ENCODE measurements around the gene NIPA2. TPM values are rescaled to one million over a fixed set of nuclear protein-coding genes. Genes with fewer than 3 reads are reported as not detected.

NIPA2 gene
- total and polyA plus RNA-seq, 5 experiments from 2014 or later: 35.9 to 44.8 (median 40.8) TPM

DNA sequence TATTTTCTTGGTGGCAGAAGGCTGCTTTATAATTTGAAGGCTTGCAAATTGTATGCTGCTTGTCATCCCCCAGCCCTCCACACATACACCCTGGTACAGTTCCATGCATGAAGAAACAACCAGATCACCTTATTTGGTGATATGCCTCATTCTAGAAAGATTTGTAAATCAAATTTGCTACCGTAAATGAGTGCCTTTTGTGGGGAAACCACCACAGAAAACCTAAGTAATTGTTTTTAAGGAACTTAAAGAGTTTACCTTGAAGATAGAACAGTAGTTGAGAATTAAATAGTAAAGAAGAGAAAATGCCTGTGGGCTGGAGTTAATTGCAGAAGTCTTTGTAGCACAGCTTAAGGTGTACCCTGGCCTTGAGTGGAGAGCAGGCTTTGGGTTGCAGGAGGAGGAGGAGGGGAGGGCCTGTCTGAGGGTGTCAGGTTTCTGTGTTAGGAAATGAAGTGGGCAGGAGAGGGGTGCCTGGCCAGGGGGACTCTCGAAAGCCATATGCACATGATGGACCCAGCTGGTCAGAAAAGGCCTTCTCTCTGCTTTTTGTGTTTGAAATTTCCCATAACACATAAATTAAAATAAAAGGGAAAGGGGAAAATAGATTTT lies 6.9 kb downstream of the NIPA2 start:
- POLR2A ChIA-PET: no interaction called here
- Mint-ChIP-seq H3K36me3 (peaks cover 0 to 85% (median 9%) of the 10 kb centered on the region in 3 donors), H3K27me3 (no peaks in the 10 kb centered on the region), H3K4me1 (peaks cover 16 to 69% (median 56%) of the 10 kb centered on the region in 4 donors), H3K9me3 (no peaks in the 10 kb centered on the region), H3K27ac (peak overlapping the region in 3 of 10 donors; percentile 62 to 87 (median 78)), H3K4me3 (no peak overlapping the region)
- DNase-seq (no peak), ATAC-seq (no peak)

DNA sequence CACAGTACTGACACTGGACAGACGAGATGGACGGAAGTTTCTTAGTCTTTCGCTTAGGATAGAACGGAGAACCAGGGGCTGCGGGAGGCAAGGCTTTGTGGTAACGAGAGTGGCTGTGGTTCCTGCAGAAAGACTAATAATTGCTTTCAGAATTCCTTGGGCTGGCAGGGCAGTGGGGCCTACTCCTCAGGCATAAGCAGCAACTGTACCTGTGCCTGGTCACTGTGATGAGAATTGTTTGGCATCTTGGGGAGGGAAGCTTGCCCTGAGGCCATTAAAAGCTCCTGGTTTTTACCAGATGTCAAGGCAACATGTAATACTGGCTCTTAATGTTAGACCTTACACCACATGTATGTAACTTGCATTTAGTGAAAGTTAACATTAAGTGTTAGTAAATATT lies 7.6 kb downstream of the NIPA2 start:
- H3K4me1 Mint-ChIP-seq: peaks cover 13 to 68% (median 55%) of the 10 kb centered on the region in 4 donors
- no peaks in the 10 kb centered on the region for H3K27me3 Mint-ChIP-seq
- H3K27ac Mint-ChIP-seq: no peak overlapping the region
- no peaks in the 10 kb centered on the region for H3K9me3 Mint-ChIP-seq
- no peak overlapping the region for H3K4me3 Mint-ChIP-seq
- DNase-seq: no peak
- peaks cover 0 to 85% (median 9%) of the 10 kb centered on the region in 3 donors for H3K36me3 Mint-ChIP-seq
- ATAC-seq: no peak
- POLR2A ChIA-PET: no interaction called here

DNA sequence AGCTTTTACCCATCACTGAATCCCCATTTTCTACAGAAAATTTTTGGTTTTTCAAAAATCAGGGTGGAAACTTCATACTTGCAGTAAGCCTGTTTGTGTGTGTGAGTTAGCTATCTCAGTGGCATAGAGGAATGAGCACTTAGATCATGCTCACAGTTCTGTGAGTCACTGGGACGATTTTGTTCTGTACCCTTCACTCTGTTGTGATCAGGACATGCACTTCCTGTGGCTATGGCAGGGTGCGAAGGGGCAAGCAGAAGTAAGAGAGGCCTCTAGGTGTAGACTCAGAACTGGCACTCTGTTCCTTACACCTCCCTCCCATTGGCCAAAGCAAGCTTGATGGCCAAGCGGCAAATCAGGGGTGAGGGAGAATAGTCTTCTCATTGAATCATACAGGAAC lies 11.6 kb downstream of the NIPA2 start:
- H3K27me3 Mint-ChIP-seq: no peaks in the 10 kb centered on the region
- peaks cover 5 to 46% (median 29%) of the 10 kb centered on the region in 4 donors for H3K4me1 Mint-ChIP-seq
- peaks cover 0 to 82% (median 20%) of the 10 kb centered on the region in 3 donors for H3K36me3 Mint-ChIP-seq

DNA sequence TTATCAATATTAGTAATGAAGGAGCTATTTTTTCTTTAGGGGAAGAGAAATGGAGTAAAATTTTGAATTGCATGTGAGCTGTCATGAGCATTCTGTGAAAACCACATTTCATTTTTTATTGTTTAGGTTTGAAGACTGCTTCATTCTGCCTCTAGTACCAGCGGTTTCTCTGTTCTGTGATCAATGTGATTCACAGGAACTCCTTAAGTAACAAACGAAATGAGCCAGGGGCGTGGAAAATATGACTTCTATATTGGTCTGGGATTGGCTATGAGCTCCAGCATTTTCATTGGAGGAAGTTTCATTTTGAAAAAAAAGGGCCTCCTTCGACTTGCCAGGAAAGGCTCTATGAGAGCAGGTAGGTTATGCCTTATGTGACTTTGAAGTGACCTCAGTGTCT lies 13.0 kb downstream of the NIPA2 start:
- H3K4me1 Mint-ChIP-seq: peaks cover 5 to 33% (median 18%) of the 10 kb centered on the region in 4 donors
- POLR2A ChIA-PET: no interaction called here
- DNase-seq (no peak), ATAC-seq (no peak)
- no peak overlapping the region for H3K4me3 Mint-ChIP-seq
- H3K9me3 Mint-ChIP-seq: no peaks in the 10 kb centered on the region
- H3K27ac Mint-ChIP-seq: peak overlapping the region in 3 of 10 donors; percentile 15 to 34 (median 27)
- no peaks in the 10 kb centered on the region for H3K27me3 Mint-ChIP-seq
- H3K36me3 Mint-ChIP-seq: peaks cover 5 to 82% (median 17%) of the 10 kb centered on the region in 3 donors

More for the DNA sequence above, 11.6 kb downstream of the NIPA2 start:
- Mint-ChIP-seq H3K4me3 (no peak overlapping the region), H3K9me3 (no peaks in the 10 kb centered on the region), H3K27ac (peak overlapping the region in 3 of 10 donors; percentile 8 to 67 (median 31))
- POLR2A ChIA-PET: no interaction called here
- ATAC-seq: no peak
- DNase-seq: no peak

DNA sequence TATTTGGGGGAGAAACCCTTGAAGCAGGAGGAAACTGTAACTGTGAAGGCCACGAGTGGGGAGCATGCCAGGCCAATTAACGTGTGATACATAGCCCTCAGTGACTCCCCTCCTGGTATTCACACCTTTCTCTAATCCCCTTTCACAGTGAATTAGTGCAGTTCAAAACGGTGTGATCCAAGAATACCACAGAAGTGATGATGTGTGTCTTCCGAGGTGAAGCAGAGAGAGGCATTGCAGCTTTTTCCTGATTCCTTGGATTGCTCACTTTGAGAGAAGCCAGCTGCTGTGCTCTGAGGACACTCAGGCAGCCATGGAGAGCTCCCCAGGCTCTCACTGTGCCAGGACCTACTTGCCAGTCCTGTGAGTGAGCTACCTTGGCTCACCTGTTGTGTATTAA lies 17.3 kb downstream of the NIPA2 start:
- Mint-ChIP-seq H3K27ac (peak overlapping the region in 4 of 10 donors; percentile 5 to 77 (median 32)), H3K27me3 (no peaks in the 10 kb centered on the region), H3K9me3 (no peaks in the 10 kb centered on the region), H3K4me1 (peaks cover 2 to 9% (median 4%) of the 10 kb centered on the region in 4 donors), H3K36me3 (peaks cover 5 to 84% (median 19%) of the 10 kb centered on the region in 3 donors), H3K4me3 (no peak overlapping the region)
- ATAC-seq (no peak), DNase-seq (no peak)
- POLR2A ChIA-PET: interaction anchor here (1.0 kb wide), 1 partner anchor 11 kb away, joined by 3 read pairs; no protein-coding TSS in a partner anchor

DNA sequence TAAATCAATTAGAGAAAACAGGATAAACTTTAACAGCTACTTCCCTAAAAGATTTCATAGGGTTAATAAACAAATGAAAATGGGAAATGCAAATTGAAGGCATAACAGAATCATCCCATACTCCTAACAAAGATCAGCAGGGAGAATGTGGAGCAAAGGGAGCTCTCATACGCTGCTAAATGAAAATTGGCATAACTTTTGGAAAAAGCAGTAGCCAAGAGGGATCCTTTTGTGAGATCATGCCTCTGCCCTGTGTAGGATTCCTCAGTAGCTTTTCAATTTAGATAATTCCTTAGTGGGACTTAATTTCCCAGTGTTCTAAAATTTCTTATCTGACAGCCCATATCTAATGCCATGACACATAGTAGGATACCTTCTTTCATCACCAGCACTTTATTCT lies 18.2 kb downstream of the NIPA2 start:
- Mint-ChIP-seq H3K27me3 (no peaks in the 10 kb centered on the region), H3K27ac (peak overlapping the region in 4 of 10 donors; percentile 36 to 47 (median 42)), H3K4me1 (peaks cover 0 to 6% (median 3%) of the 10 kb centered on the region in 4 donors), H3K4me3 (no peak overlapping the region), H3K9me3 (no peaks in the 10 kb centered on the region), H3K36me3 (peaks cover 5 to 87% (median 18%) of the 10 kb centered on the region in 3 donors)
- no peak for ATAC-seq
- no peak for DNase-seq
- POLR2A ChIA-PET: no interaction called here

DNA sequence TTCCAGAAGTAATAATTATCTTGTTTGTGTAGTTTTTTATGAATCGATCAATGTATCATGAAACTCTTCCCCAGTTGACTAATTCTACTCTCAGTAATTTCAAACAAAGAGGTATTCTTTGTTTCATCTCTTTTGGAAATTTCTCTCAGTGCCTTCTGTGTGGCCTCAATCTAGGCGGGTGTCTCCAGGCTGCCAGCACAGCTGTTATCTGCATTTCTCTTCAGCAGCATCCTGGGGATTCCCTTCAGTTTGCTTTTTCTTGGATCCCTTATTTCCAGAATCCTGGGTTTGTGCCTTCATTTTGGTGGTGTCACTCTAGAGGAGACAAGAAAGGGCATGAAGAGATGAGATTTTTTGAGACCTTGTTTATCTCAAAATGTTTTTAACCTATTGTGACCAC lies 22.7 kb downstream of the NIPA2 start:
- peak overlapping the region in 3 of 10 donors; percentile 3 to 59 (median 7) for H3K27ac Mint-ChIP-seq
- no peak for DNase-seq

DNA sequence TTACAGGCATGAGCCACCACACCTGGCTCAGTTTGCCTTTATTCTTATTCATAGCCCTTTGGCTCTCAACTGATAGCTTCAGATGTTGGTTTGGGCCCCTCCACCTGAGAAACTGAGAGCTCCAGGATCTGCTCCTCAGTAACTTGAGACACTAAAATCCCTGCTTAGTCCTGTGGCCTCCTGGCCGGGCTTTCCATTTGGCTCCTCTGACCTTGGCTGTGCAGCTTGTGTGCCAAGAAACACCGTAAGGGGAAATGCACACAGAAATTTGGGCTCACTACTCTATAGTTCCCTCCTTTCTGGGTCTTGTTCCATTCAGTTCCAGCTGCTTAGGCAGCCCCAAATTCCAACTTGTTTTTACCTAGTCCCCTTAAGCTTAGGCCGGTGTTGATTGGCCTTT lies 24.9 kb downstream of the NIPA2 start:
- H3K4me3 Mint-ChIP-seq: no peak overlapping the region
- H3K9me3 Mint-ChIP-seq: no peaks in the 10 kb centered on the region
- peaks cover 3 to 11% (median 9%) of the 10 kb centered on the region in 4 donors for H3K4me1 Mint-ChIP-seq
- POLR2A ChIA-PET: no interaction called here
- ATAC-seq (no peak), DNase-seq (no peak)
- peak overlapping the region in 5 of 10 donors; percentile 0 to 80 (median 36) for H3K27ac Mint-ChIP-seq
- peaks cover 0 to 96% (median 10%) of the 10 kb centered on the region in 3 donors for H3K36me3 Mint-ChIP-seq
- no peaks in the 10 kb centered on the region for H3K27me3 Mint-ChIP-seq

More for the DNA sequence above, 22.7 kb downstream of the NIPA2 start:
- no peak overlapping the region for H3K4me3 Mint-ChIP-seq
- peaks cover 0 to 94% (median 12%) of the 10 kb centered on the region in 3 donors for H3K36me3 Mint-ChIP-seq
- no peaks in the 10 kb centered on the region for H3K9me3 Mint-ChIP-seq
- no peaks in the 10 kb centered on the region for H3K27me3 Mint-ChIP-seq
- ATAC-seq: no peak
- POLR2A ChIA-PET: interaction anchor here (0.6 kb wide), 1 partner anchor 104 kb away, joined by 4 read pairs; no protein-coding TSS in a partner anchor
- peaks cover 3 to 11% (median 9%) of the 10 kb centered on the region in 4 donors for H3K4me1 Mint-ChIP-seq

DNA sequence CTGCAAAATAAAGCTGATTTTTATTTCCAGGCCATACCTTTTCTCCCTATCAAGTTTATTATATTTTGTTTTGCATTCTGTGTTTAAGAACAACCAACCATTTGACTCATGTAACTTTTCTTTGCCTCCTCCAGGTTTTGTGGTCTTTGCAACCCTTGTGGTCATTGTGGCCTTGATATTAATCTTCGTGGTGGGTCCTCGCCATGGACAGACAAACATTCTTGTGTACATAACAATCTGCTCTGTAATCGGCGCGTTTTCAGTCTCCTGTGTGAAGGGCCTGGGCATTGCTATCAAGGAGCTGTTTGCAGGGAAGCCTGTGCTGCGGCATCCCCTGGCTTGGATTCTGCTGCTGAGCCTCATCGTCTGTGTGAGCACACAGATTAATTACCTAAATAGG lies 27.6 kb downstream of the NIPA2 start:
- peak overlapping the region in 4 of 10 donors; percentile 6 to 60 (median 44) for H3K27ac Mint-ChIP-seq
- H3K36me3 Mint-ChIP-seq: peaks cover 0 to 81% (median 7%) of the 10 kb centered on the region in 3 donors
- H3K4me3 Mint-ChIP-seq: no peak overlapping the region
- H3K9me3 Mint-ChIP-seq: no peaks in the 10 kb centered on the region
- POLR2A ChIA-PET: interaction anchor here (1.1 kb wide), 1 partner anchor 11 kb away, joined by 3 read pairs; no protein-coding TSS in a partner anchor
- H3K27me3 Mint-ChIP-seq: no peaks in the 10 kb centered on the region
- ATAC-seq (no peak), DNase-seq (no peak)
- H3K4me1 Mint-ChIP-seq: peaks cover 3 to 11% (median 9%) of the 10 kb centered on the region in 4 donors

DNA sequence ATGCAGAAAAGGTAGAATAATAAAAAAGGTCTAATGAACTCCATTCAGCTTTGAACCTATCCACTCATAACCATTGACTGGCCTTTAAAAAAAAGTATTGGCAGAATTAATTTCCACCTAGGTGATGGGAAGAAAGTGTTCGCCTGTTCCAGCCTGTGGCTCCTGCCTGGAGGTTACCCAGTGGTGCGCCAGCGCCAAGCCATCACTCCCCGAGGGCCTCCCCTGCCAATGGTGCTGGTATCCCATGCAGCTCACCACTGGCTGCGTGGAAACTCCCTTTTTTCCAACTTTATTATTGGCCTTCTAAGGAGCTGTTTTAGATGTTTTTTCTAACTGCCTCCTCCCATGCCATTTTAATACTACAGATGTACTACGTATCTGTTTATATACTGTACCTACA lies 29.4 kb downstream of the NIPA2 start:
- H3K36me3 Mint-ChIP-seq: peaks cover 0 to 63% (median 1%) of the 10 kb centered on the region in 3 donors
- no peaks in the 10 kb centered on the region for H3K27me3 Mint-ChIP-seq
- peak overlapping the region in 3 of 10 donors; percentile 3 to 11 (median 6) for H3K27ac Mint-ChIP-seq

DNA sequence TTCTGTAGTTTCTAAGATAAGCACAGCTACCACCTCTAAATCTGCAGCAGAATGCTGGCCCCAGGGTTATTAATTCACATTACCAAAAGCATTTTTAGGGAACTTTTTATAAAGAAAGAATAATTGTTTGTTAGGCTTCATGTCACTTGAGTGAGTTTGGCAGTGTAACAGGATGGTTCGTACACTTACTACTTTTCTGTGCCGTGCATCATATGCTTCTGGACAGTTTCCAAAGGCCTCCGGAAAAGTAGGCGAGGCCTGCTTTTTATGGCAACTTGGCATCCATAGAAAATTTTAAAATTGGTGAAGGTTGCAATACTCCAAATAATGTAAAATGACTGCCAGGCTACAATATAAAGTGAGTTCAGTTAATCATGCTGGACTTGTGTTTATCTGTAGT lies 30.0 kb downstream of the NIPA2 start:
- H3K27ac Mint-ChIP-seq: peak overlapping the region in 1 of 10 donors; percentile 43
- H3K36me3 Mint-ChIP-seq: peaks cover 0 to 57% (median 1%) of the 10 kb centered on the region in 3 donors
- POLR2A ChIA-PET: interaction anchor here (1.2 kb wide), 1 partner anchor 71 kb away, joined by 5 read pairs; no protein-coding TSS in a partner anchor

More for the DNA sequence above, 29.4 kb downstream of the NIPA2 start:
- Mint-ChIP-seq H3K4me1 (peaks cover 0 to 5% (median 3%) of the 10 kb centered on the region in 4 donors), H3K4me3 (no peak overlapping the region), H3K9me3 (no peaks in the 10 kb centered on the region)
- DNase-seq (no peak), ATAC-seq (no peak)
- POLR2A ChIA-PET: no interaction called here

DNA sequence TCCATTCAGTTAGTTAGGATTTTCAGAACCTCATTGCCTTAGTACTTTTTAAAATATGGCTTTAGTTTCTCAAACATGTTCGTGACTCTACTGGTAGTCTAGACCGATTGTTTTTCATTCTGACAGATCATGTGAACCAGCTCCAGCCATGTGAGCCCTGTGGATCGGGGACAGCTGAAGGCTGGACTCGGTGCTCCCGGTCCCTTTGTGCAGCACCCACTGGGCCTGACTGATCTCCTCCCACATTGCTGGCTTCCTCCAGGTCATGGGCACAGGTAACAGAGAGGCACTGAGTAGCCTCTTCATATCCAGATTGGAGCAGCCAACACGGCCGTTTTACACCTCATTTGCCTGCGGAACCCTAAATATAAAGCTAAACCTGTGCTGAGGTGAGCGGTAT lies 30.5 kb downstream of the NIPA2 start:
- peaks cover 0 to 52% (median 1%) of the 10 kb centered on the region in 3 donors for H3K36me3 Mint-ChIP-seq
- no peaks in the 10 kb centered on the region for H3K27me3 Mint-ChIP-seq
- H3K4me1 Mint-ChIP-seq: peaks cover 0 to 5% (median 2%) of the 10 kb centered on the region in 4 donors
- no peak for ATAC-seq
- H3K9me3 Mint-ChIP-seq: no peaks in the 10 kb centered on the region
- no peak overlapping the region for H3K4me3 Mint-ChIP-seq
- no peak overlapping the region for H3K27ac Mint-ChIP-seq
- no peak for DNase-seq
- POLR2A ChIA-PET: interaction anchor here (1.2 kb wide), 1 partner anchor 71 kb away, joined by 5 read pairs; no protein-coding TSS in a partner anchor

More for the DNA sequence above, 30.0 kb downstream of the NIPA2 start:
- ATAC-seq: no peak
- H3K9me3 Mint-ChIP-seq: no peaks in the 10 kb centered on the region
- H3K4me3 Mint-ChIP-seq: no peak overlapping the region
- no peaks in the 10 kb centered on the region for H3K27me3 Mint-ChIP-seq
- DNase-seq: no peak
- H3K4me1 Mint-ChIP-seq: peaks cover 0 to 5% (median 2%) of the 10 kb centered on the region in 4 donors

DNA sequence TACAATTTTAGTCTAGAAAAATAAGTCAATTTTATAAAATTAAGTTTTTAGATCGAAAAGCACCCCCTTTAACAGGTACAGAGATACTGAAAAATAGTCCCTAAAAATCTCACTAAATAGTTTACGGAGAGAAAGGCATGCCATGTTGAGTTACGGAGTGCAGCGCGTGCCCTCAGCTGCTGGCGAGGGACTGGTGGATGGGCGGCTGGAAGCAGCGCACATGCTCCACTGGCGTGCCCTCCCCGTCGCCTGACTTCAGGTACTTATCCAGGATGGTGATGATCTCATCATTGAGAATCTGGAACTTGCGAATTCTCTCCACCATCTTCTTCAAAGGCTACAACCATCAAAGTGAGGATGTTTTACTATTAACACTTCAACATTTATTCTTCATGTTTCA lies 31.4 kb downstream of the NIPA2 start:
- no peak for ATAC-seq
- POLR2A ChIA-PET: no interaction called here
- H3K9me3 Mint-ChIP-seq: no peaks in the 10 kb centered on the region
- H3K27ac Mint-ChIP-seq: no peak overlapping the region
- H3K4me3 Mint-ChIP-seq: no peak overlapping the region
- no peak for DNase-seq
- no peaks in the 10 kb centered on the region for H3K27me3 Mint-ChIP-seq
- peaks cover 0 to 5% (median 2%) of the 10 kb centered on the region in 4 donors for H3K4me1 Mint-ChIP-seq
- peaks cover 0 to 43% (median 1%) of the 10 kb centered on the region in 3 donors for H3K36me3 Mint-ChIP-seq

Data from naive thymus-derived CD8-positive, alpha-beta T cell (primary cell).